Right atrium auricular region (tissue), 2 donors: Measurements from ENCODE around the gene TMEM117. TPM values are rescaled to one million over a fixed set of nuclear protein-coding genes. Genes with fewer than 3 reads are reported as not detected.

ENCODE experiments used
- DNase-seq: peaks from one replicate; pipeline ENCODE4 v3.0.0-alpha.2; 2019; ENCODE audit warnings: low spot score
- H3K27ac ChIP-seq, 2 donors: fragments of 200-600 bp; sonication (generic); 1 replicate in 1 of 2; 2 replicates in 1 of 2; pipeline ENCODE4 v1.5.1; 2016 to 2019
- H3K27me3 ChIP-seq, 2 donors: fragments of 200-600 bp; sonication (generic); one replicate each; pipeline versions ENCODE4 v1.5.1 to v1.6.0; 2017 to 2019
- H3K36me3 ChIP-seq: fragments of 200-600 bp; sonication (generic); one replicate; pipeline ENCODE4 v1.5.1; 2016
- H3K4me1 ChIP-seq, 2 donors: fragments of 200-600 bp; sonication (generic); one replicate each; pipeline versions ENCODE4 v1.5.1 to v1.6.0; 2017 to 2019
- H3K4me3 ChIP-seq, 2 donors: fragments of 200-600 bp; sonication (generic); 1 replicate in 1 of 2; 2 replicates in 1 of 2; pipeline ENCODE4 v1.5.1; 2017 to 2019; ENCODE audit warnings: mild to moderate bottlenecking in 1 of 2, moderate library complexity in 1 of 2
- H3K9me3 ChIP-seq, 2 donors: fragments of 200-600 bp; sonication (generic); one replicate each; pipeline ENCODE4 v1.5.1; 2019
- CTCF ChIP-seq, 2 donors: fragments of 200-600 bp; sonication (generic); IDR thresholded peaks; one replicate each; pipeline ENCODE4 v1.5.1; 2019; ENCODE audit warnings: antibody characterized with exemption in 2 of 2
- total RNA-seq, 2 donors: library from RNA; depleted of rRNA; stranded (reverse); fragments of >200 nt; gene quantifications; one replicate each; pipeline ENCODE4 v1.1.0, GENCODE V29; 2016

TMEM117 gene
- total RNA-seq, 2 donors from 2014 or later: 10.8 to 24.1 TPM

- Histone ChIP-seq H3K9me3 (no peaks in the 10 kb centered on the region), H3K36me3 (no peaks in the 10 kb centered on the region), H3K4me1 (no peaks in the 10 kb centered on the region), H3K4me3 (no peak overlapping the region), H3K27me3 (no peaks in the 10 kb centered on the region), H3K27ac (no peak overlapping the region)
- no peak for TF ChIP-seq CTCF (IDR thresholded peaks at IDR 0.05)
- no peak for DNase-seq
These were observed 522.8 kb downstream of the TMEM117 start for GRCh38 chr12:44358636-44359035.

GRCh38 chr12:44362947-44363346, 527.1 kb downstream of the TMEM117 start:
- Histone ChIP-seq H3K27ac (no peak overlapping the region), H3K36me3 (no peaks in the 10 kb centered on the region), H3K4me3 (no peak overlapping the region), H3K27me3 (no peaks in the 10 kb centered on the region), H3K9me3 (no peaks in the 10 kb centered on the region), H3K4me1 (no peaks in the 10 kb centered on the region)
- TF ChIP-seq CTCF (IDR thresholded peaks at IDR 0.05): no peak
- no peak for DNase-seq

- Histone ChIP-seq H3K27me3 (no peaks in the 10 kb centered on the region), H3K9me3 (no peaks in the 10 kb centered on the region)
These were observed 531.3 kb downstream of the TMEM117 start for GRCh38 chr12:44367136-44367535.

GRCh38 chr12:44367916-44368315, 532.0 kb downstream of the TMEM117 start:
- Histone ChIP-seq H3K4me3 (no peak overlapping the region), H3K36me3 (no peaks in the 10 kb centered on the region), H3K27ac (no peak overlapping the region), H3K9me3 (no peaks in the 10 kb centered on the region), H3K4me1 (no peaks in the 10 kb centered on the region), H3K27me3 (no peaks in the 10 kb centered on the region)
- no peak for TF ChIP-seq CTCF (IDR thresholded peaks at IDR 0.05)
- no peak for DNase-seq

More at GRCh38 chr12:44367136-44367535, 531.3 kb downstream of the TMEM117 start:
- Histone ChIP-seq H3K27ac (no peak overlapping the region), H3K36me3 (no peaks in the 10 kb centered on the region), H3K4me1 (no peaks in the 10 kb centered on the region), H3K4me3 (no peak overlapping the region)
- TF ChIP-seq CTCF (IDR thresholded peaks at IDR 0.05): no peak
- no peak for DNase-seq

GRCh38 chr12:44369998-44370397, 534.1 kb downstream of the TMEM117 start:
- TF ChIP-seq CTCF (IDR thresholded peaks at IDR 0.05): no peak
- Histone ChIP-seq H3K27ac (no peak overlapping the region), H3K36me3 (no peaks in the 10 kb centered on the region), H3K4me1 (no peaks in the 10 kb centered on the region), H3K27me3 (no peaks in the 10 kb centered on the region), H3K9me3 (no peaks in the 10 kb centered on the region), H3K4me3 (no peak overlapping the region)
- no peak for DNase-seq

GRCh38 chr12:44370982-44371381, 535.1 kb downstream of the TMEM117 start:
- no peak overlapping the region for H3K27ac ChIP-seq
- no peaks in the 10 kb centered on the region for H3K4me1 ChIP-seq
- no peaks in the 10 kb centered on the region for H3K27me3 ChIP-seq
- H3K9me3 ChIP-seq: no peaks in the 10 kb centered on the region
- H3K36me3 ChIP-seq: no peaks in the 10 kb centered on the region
- no peak overlapping the region for H3K4me3 ChIP-seq
- no peak for DNase-seq
- no peak for TF ChIP-seq CTCF (IDR thresholded peaks at IDR 0.05)
